Inferior parietal cortex (tissue), 1 donor: ENCODE measurements around the gene GCNT4.

Experiments
- DNase-seq: peaks from one replicate; pipeline ENCODE4 v3.0.0-alpha.2; 2016; ENCODE audit errors: extremely low spot score

Gene GCNT4

GRCh38 chr5:75050415-75050814 lies 1.9 kb downstream of the GCNT4 start:
- no peak for DNase-seq

GRCh38 chr5:75049456-75050351 lies 2.7 kb downstream of the GCNT4 start:
- DNase-seq: peak; percentile 61

GRCh38 chr5:75048457-75048953 lies 3.9 kb downstream of the GCNT4 start:
- peak; percentile 42 for DNase-seq

- no peak for DNase-seq
Measured at GRCh38 chr5:75047356-75047755, 5.0 kb downstream of the GCNT4 start.

GRCh38 chr5:75046366-75047142 lies 5.8 kb downstream of the GCNT4 start:
- no peak for DNase-seq

- no peak for DNase-seq
Measured at GRCh38 chr5:75045071-75045470, 7.3 kb downstream of the GCNT4 start.

- DNase-seq: peak; percentile 32
Measured at GRCh38 chr5:75044406-75044805, 8.0 kb downstream of the GCNT4 start.

- peak; percentile 65 for DNase-seq
Measured at GRCh38 chr5:75043633-75044264, 8.6 kb downstream of the GCNT4 start.

- DNase-seq: no peak
Measured at GRCh38 chr5:75042522-75042921, 9.8 kb downstream of the GCNT4 start.

- DNase-seq: no peak
Measured at GRCh38 chr5:75040973-75041372, 11.4 kb downstream of the GCNT4 start.

GRCh38 chr5:75037106-75037505 lies 15.3 kb downstream of the GCNT4 start:
- DNase-seq: peak; percentile 55

GRCh38 chr5:75034137-75034739 lies 18.1 kb downstream of the GCNT4 start:
- no peak for DNase-seq

GRCh38 chr5:75031366-75031765 lies 21.0 kb downstream of the GCNT4 start:
- no peak for DNase-seq

- no peak for DNase-seq
Measured at GRCh38 chr5:75028090-75028489, 24.3 kb downstream of the GCNT4 start.

- DNase-seq: no peak
Measured at GRCh38 chr5:75023368-75024159, 28.8 kb downstream of the GCNT4 start.

- no peak for DNase-seq
Measured at GRCh38 chr5:75021800-75022199, 30.6 kb downstream of the GCNT4 start.

- no peak for DNase-seq
Measured at GRCh38 chr5:75021219-75021618, 31.1 kb downstream of the GCNT4 start.

GRCh38 chr5:75020016-75020656 lies 32.2 kb downstream of the GCNT4 start:
- DNase-seq: no peak

GRCh38 chr5:75018805-75019587 lies 33.4 kb downstream of the GCNT4 start:
- DNase-seq: no peak

GRCh38 chr5:75017971-75018370 lies 34.4 kb downstream of the GCNT4 start:
- DNase-seq: no peak
